NCI-H146 treated with DMSO at 0.1 percent for 48 hours (cell line): ENCODE results near the gene CLDN7.
A peak's percentile ranks its signal among the peaks of the same experiment; 100 is the strongest.

Experiments
- DNase-seq: peaks from one replicate; lab custom pipeline; 2025; ENCODE audit not compliant: unreplicated experiment; lab: John Stamatoyannopoulos, UW

The CLDN7 gene

GRCh38 chr17:7289256-7290032 lies 27.2 kb upstream of the CLDN7 start:
- no peak for DNase-seq

GRCh38 chr17:7285679-7286078 lies 23.4 kb upstream of the CLDN7 start:
- no peak for DNase-seq

DNA sequence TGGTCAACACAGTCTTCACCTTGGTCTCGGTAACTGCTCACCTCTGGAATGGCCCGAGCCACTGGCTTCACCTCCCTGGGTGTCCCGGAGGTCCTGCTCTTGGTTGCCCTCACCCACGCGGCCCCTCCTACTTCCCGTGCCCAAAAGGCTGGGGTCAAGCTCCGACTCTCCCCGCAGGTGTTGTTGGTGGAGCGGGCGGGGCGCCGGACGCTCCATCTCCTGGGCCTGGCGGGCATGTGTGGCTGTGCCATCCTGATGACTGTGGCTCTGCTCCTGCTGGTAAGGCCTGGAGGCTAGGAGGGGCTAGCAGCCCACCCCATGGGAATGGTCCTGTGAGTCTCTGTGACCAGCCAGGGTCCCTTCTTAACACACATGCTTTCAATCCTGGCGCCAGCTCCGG lies 22.6 kb upstream of the CLDN7 start:
- no peak for DNase-seq

DNA sequence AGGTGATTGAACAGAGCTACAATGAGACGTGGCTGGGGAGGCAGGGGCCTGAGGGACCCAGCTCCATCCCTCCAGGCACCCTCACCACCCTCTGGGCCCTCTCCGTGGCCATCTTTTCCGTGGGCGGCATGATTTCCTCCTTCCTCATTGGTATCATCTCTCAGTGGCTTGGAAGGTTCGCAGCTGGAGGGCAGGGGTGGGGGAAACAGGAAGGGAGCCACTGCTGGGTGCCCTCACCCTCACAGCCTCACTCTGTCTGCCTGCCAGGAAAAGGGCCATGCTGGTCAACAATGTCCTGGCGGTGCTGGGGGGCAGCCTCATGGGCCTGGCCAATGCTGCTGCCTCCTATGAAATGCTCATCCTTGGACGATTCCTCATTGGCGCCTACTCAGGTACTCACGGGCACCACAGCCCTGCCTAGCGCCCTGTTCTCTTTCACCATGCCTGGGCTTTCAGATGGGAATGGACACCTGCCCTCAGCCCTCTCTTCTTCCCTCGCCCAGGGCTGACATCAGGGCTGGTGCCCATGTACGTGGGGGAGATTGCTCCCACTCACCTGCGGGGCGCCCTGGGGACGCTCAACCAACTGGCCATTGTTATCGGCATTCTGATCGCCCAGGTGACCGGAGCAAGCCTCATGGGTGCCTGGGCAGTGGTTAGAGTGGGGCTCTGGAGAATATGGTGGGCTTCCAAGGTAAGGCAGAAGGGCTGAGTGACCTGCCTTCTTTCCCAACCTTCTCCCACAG lies 21.4 kb upstream of the CLDN7 start:
- no peak for DNase-seq

- no peak for DNase-seq
Observed at GRCh38 chr17:7282752-7283321, 20.6 kb upstream of the CLDN7 start.

GRCh38 chr17:7281953-7282751 lies 19.9 kb upstream of the CLDN7 start:
- DNase-seq = no peak

- peak; percentile 43 for DNase-seq
Observed at GRCh38 chr17:7281074-7281952, 19.0 kb upstream of the CLDN7 start, which contains the start of gene SLC2A4. Gene SLC2A4, plus strand, starts transcription at chr17:7281718. Its CDS starts 217 bp downstream, at chr17:7281935.

- DNase-seq = peak; percentile 78
Observed at GRCh38 chr17:7280519-7281073, 18.3 kb upstream of the CLDN7 start.

DNA sequence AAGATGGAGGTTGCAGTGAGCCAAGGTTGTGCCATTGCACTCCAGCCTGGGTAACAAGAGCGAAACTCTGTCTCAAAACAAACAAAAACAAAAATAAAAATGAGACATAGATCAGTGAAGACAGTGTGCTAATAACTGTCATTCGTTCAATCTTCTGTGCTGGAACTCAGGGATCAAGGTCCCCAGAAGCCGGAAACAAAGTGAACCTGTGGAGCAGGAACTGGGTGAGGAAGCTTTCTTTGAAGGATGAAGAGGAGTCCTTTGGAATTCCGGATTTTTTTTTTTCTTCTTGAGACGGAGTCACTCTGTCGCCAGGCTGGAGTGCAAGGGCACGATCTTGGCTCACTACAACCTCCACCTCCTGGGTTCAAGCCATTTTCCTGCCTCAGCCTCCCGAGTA lies 17.2 kb upstream of the CLDN7 start:
- no peak for DNase-seq

- DNase-seq = no peak
Observed at GRCh38 chr17:7266784-7267183, 4.5 kb upstream of the CLDN7 start.

DNA sequence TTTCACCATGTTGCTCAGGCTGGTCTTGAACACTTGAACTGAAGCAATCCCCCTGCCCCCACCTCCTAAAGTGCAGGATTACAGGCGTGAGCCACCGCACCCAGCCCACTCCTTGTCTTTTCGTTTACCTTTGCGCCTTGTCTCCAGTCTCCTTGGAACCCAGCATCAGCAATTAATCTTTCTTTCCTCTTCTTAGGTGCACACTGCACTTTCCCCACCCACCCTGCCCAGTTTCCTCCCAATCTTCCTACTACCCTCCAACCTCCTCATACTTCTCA lies 1.5 kb upstream of the CLDN7 start:
- DNase-seq = no peak

DNA sequence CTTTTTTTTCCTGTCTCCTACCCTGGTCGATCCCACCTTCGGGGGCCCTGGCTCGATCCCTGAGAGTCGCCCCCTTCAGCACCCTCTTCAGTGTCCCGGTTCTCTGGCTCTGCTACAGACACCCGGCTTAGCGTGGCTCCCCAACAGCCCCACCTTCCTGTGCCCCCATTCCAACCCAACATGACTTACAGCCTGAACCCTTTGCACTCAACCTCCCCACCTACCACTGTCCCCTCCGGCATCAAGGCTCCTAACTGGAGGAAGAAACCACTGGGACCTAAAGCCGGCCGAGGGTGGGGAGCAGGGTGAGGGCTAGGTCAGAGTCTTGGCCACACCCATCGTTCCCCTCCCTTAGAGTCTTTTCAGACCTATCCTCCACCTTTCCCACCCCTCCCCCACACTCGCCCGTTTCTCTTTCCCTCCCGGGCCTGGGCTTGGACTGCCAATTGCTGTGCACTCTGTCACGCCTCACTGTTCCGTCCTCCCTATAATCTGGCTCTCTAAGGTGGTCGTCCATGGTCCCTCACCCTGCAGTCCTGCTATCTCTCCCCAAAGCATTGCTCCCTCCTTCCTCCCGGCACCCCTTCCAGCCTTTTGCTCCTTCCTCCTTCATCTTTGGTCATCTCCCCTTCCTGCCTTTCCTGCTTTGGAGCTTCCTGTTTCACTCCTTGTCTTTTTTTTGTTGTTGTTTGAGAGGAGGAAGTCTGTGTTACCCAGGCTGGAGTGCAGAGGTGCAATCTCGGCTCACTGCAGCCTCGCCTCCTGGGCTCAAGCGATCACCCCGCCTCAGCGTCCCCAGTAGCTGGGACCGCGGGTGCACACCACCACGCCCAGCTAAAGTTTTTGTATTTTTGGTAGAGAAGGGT lies 890 bp upstream of the CLDN7 start:
- DNase-seq = peak; percentile 19

GRCh38 chr17:7261379-7262191 lies 693 bp downstream of the CLDN7 start:
- DNase-seq = no peak

- DNase-seq = peak; percentile 36
Observed at GRCh38 chr17:7260651-7261378, 1.5 kb downstream of the CLDN7 start.

- DNase-seq = no peak
Observed at GRCh38 chr17:7260151-7260550, 2.1 kb downstream of the CLDN7 start.

DNA sequence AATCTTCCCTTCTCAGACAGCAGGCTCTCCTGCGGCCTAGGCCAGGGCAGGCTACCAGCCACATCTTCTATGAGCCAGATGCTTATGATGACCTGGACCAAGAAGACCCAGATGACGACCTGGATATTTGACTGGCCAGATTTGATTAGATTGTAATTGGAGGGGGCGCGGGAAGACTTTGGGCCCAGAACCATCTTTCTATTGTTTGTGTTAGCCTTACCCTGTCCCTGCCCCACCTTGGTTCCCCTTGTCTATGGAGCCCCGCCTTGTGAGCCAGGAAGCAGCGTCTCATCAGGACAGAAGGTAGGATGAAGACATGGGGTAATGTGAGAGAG lies 2.8 kb downstream of the CLDN7 start:
- no peak for DNase-seq

- no peak for DNase-seq
Observed at GRCh38 chr17:7258731-7259554, 3.3 kb downstream of the CLDN7 start.
